Embryonic facial prominence (tissue), 1 donor: ENCODE measurements around the gene RFK.
"Not testable (repeated sequence)": the region's sequence is repeated elsewhere in the genome, so short reads cannot be mapped to it uniquely, and the experiment has no call there.

ENCODE experiments used
- DNase-seq: peaks from one replicate; pipeline ENCODE4 v3.0.0-alpha.2; 2016; ENCODE audit errors: extremely low spot score

Gene RFK

DNA sequence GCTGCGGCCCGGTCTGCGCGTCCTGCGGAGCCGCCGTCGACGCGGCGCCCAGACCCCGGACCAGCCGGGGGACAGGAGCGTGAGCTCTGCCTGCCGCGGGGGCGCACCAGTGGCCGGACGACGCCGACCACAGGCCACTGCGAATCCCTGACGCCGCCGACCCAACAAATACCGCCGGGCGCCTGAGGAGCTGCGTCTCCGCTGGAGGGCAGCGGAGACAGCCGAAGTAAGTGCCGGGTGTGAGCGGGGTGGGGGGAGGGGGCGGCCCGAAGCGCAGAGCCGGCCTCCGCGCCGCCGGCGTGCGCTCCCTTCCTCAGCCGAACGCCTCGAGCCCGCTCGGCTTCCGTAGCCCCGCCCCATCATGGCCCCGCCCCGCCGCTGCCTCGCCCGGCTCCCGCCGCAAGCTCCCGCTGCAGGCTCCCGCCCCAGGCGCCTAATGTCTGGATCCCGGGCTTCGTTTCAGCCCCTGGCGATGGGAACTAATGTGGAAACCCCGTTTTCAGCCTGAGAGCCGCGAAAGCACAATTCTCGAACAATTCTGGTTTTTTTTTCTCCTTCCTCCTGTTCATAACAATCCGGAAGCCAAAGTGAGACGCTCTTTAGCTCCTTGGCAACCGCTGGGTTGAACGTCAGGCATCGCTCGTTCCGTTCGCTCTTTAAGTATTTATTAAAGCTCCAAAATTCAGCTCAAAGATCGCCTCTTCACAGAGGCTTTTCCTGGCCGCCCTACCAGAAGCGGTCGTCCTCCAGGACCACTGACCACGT lies at the start of gene RFK:
TSS of gene RFK (minus strand) at position 232 of the 765 bp plus-strand sequence. CDS start 255 bp downstream, outside the sequence.
- DNase-seq, result peak; percentile 78

DNA sequence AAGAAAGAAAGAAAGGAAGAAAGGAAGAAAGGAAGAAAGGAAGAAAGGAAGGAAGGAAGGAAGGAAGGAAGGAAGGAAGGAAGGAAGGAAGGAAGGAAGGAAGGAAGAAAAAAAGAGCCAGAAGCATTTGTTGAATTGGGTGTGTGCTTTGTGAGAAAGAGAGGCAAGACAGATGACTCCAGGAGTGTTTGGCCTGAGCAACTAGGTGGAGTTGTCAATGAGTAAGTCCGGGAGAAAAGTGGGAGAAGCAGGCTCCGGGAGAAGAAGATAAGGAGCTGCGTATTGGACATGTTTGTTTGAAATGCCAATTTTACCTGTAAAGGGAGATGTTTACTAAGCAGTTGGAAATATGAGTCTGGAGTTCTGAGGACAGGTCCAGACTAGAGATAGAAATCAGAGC lies 49.7 kb upstream of the RFK start:
- DNase-seq, result no peak

DNA sequence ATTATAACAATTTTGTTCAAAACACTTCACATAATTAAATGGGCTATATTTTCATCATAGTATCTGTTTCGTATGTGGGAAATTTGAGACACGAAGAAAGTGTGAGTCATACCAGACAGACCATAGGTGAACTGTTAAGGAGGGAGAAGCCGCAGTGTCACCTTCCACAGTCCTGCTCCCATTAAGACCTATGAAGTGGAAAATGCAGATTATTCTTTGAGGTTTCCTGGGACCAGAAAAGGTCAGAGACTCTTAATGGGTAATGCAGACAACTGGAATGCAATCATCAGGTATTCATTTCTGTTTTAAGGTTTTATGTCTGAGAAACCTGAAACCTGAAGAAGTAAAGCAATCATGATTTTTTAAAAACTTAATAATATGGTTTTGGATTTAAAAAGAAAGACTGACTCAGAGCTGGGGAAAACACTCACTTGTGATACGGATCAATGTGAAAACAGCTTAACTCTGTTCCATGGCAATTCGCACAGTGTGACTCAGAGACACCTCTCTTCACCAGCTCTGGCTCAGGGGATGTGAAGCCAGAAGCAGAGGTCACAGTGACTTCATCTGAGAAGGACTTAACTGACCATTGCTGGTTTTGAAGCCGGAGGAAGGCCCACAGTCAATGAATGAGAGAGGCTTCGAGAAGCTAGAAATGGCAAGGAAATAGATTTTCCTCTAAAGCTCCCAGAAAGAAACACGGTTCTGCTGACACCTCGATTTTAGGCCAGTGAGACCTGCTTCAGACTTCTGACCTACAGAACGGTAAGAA lies 47.5 kb upstream of the RFK start:
- DNase-seq, result no peak

DNA sequence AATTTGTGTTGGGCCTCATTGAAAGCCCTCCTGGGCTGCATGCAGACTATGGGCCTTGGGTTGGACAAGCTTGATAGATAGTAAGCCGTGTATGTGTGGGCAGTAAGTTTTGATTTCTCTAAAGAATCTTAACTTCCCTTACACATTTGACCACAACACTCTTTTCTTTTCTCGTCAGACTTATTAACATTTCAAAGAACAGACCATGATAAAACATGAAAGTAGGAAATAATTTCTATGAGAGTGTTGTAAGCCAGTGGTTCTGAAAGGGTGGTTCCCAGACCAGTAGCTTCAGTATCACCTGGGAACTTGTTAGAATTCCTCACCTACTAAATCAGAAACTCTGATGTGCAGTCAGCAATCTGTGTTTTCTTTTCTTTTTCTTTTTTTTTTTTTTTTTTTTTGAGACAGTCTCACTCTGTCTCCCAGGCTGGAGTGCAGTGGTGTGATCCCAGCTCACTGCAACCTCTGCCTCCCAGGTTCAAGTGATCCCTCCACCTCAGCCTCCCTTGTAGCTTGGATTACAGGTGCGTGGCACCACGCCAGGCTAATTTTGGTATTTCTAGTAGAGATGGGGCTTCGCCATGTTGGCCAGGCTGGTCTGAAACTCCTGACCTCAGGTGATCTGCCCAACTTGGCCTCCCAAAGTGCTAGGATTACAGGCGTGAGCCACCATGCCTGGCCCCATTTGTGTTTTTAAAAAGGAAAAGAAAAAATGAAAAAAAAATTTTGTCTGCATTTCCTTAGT lies 44.8 kb upstream of the RFK start:
- no peak for DNase-seq

DNA sequence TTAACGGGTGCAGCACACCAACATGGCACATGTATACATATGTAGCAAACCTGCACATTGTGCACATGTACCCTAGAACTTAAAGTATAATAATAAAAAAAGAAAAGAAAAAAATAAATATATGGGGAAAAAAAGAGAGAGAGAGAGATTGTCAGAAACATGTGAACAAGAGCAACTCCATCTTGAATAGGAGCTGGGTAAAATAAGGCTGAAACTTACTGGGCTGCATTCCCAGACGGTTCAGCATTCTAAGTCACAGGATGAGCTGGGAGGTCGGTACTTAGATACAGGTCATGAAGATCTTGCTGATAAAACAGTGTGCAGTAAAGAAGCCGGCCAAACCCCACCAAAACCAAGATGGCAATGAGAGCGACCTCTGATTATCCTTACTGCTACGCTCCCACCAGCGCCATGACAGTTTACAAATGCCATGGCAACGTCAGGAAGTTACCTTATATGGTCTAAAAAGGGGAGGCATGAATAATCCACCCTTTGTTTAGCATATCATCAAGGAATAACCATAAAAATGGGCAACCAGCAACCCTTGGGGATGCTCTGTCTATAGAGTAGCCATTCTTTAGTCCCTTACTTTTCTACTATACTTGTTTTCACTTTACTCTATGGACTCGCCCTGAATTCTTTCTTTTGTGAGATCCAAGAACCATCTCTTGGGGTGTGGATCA lies 42.9 kb upstream of the RFK start:
- not testable (repeated sequence) for DNase-seq

DNA sequence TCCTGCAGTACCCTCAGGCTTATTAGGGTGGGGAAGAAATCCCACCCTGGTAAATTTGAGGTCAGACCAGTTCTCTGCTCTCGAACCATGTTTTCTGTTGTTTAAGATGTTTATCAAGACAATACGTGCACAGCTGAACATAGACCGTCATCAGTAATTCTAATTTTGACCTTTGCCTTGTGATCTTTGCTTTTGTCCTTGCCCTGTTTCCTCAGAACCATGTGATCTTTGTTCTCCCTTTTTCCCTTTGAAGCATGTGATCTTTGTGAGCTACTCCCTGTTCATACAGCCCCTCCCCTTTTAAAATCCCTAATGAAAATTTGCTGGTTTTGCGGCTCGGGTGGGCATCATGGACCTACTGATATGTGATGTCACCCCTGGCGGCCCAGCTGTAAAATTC lies 40.7 kb upstream of the RFK start:
- not testable (repeated sequence) for DNase-seq

GRCh38 chr9:76433836-76434235 lies 39.6 kb upstream of the RFK start:
- DNase-seq, result no peak

DNA sequence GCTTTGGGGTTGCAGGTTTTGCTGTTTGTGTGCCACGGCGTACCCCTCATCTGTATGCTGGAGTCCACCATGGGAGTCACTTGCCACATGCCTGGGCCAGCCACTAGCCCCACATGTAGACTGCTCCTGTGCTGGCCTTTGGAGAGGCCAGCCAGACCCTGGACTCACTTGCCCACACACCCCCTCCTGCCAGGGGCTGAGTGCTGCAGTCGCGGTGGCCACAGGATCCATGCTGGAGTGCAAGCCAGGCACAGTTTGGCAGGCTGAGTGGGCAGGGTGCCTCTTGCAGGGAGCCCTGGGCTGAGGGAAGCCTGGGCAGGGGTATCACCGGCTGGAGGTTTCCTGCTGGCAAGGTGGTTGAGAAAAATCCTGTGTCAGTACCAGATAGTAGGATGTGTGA lies 39.2 kb upstream of the RFK start:
- no peak for DNase-seq

DNA sequence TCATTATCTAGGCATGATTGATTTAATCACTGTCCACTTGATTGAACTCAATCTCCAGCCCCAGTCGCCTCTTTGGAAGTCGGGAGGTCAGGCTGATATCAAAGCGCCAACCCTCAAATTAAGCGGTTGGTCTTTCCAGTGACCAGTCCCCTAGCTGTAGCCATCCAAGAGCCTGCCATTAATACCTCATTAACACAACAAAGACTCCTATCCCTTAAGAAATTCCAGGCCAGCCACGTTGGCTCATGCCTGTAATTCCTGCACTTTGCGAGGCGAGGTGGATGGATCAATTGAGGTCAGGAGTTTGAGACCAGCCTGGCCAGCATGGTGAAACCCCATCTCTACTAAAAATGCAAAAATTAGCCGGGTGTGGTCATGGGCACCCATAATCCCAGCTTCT lies 37.4 kb upstream of the RFK start:
- DNase-seq, result no peak

GRCh38 chr9:76426807-76427419 lies 32.7 kb upstream of the RFK start:
- no peak for DNase-seq

GRCh38 chr9:76425677-76426453 lies 31.6 kb upstream of the RFK start:
- no peak for DNase-seq

DNA sequence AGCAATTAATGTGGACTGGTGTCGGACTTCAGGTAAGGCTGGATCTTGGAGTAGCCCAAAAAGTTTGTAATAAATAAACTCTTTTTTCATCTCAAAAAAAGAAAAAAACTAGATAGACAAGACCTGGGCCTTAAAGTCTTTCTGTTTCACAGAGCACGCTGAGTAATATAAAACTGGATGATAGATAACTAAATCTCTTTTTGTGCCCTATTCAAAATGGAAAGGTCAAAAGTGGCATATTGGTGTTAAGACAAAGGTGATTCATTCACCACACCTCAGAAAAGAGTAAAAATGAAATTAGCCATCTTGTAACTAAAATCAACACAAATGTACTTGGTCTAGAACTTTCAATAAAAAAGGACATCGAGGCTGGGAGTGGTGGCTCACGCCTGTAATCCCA lies 30.3 kb upstream of the RFK start:
- no peak for DNase-seq

GRCh38 chr9:76423216-76424177 lies 29.3 kb upstream of the RFK start:
- no peak for DNase-seq

GRCh38 chr9:76419782-76420380 lies 25.7 kb upstream of the RFK start:
- no peak for DNase-seq

- no peak for DNase-seq
Measured at GRCh38 chr9:76417394-76417793, 23.2 kb upstream of the RFK start.

DNA sequence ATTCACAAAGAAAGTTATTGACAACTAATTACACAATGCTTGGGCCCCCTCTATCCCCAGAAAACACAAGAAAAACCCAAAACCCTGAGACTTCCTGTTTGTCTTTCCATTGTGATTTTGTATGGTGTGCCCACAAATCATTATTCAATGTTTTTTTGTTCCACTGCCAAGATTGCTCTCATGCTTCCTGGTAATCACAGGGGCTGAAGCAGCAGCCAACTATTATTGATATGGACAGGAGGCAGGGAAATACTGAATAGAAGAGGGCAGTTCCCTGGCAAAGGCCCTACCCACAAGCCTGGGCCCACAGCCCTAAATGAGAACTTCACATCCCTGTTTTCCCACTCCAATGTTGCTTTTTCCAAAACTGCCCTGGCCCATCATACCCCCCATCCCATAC lies 21.5 kb upstream of the RFK start:
- no peak for DNase-seq

GRCh38 chr9:76415154-76415553 lies 20.9 kb upstream of the RFK start:
- no peak for DNase-seq

GRCh38 chr9:76414661-76415060 lies 20.4 kb upstream of the RFK start:
- DNase-seq, result no peak

DNA sequence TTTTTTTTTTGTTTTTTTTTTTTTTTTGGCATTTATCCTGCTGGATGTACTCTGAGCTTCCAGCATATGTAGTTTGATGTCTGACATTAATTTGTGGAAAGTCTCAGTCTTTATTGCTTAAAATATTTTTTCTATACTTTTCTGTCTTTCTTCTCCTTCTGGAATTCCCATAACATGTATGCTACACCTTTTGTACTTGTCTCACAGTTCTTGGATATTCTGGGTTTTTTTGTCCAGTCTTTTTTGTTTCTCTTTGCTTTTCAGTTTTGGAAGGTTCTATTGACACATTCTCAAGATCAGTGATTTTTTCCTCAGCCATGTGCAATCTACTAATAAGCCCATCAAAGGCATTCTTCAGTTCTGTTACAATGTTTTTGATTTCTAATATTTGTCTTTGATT lies 19.4 kb upstream of the RFK start:
- DNase-seq, result no peak
